ENCODE measurements around the gene JAZF1.

- TF ChIP-seq, protein P1, sequence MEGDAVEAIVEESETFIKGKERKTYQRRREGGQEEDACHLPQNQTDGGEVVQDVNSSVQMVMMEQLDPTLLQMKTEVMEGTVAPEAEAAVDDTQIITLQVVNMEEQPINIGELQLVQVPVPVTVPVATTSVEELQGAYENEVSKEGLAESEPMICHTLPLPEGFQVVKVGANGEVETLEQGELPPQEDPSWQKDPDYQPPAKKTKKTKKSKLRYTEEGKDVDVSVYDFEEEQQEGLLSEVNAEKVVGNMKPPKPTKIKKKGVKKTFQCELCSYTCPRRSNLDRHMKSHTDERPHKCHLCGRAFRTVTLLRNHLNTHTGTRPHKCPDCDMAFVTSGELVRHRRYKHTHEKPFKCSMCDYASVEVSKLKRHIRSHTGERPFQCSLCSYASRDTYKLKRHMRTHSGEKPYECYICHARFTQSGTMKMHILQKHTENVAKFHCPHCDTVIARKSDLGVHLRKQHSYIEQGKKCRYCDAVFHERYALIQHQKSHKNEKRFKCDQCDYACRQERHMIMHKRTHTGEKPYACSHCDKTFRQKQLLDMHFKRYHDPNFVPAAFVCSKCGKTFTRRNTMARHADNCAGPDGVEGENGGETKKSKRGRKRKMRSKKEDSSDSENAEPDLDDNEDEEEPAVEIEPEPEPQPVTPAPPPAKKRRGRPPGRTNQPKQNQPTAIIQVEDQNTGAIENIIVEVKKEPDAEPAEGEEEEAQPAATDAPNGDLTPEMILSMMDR (IDR thresholded peaks at IDR 0.05), result no peak
- no peak for TF ChIP-seq EZH2 (IDR thresholded peaks at IDR 0.05; ENCODE audit: borderline replicate concordance, insufficient read depth, low read depth, low read length, poor library complexity, severe bottlenecking)
Measured at GRCh38 chr7:27870595-27870994, 310.0 kb downstream of the JAZF1 start.

Measured in B cell (primary cell).